Measurements from ENCODE around the gene PSMA8.
"Not testable (repeated sequence)": the region's sequence is repeated elsewhere in the genome, so short reads cannot be mapped to it uniquely, and the experiment has no call there.

PSMA8 gene

GRCh38 chr18:26133652-26134051, at the start of gene PSMA8:
TSS of gene PSMA8 (plus strand) at chr18:26133869. CDS start at chr18:26133966, 97 bp downstream.
- DNase-seq = no peak

DNA sequence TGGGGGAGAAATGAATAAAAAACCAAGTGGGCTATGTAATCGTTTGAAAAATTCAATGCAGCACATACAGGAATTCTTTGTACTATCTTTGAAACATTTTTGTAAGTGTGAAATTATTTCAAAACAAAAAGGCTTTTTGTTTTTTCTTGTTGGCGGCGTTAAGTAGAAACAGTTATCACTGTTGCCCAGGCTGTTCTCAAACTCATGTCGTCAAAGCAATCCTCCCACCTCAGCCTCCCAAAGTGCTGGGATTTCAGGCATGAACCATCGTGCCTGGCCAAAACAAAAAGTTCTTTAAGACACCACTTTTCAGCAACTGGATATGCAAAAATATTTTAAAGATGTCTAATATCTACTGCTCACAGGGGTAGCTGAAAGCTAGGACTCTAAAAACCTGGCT, 48.6 kb upstream of the PSMA8 start:
- DNase-seq = no peak

DNA sequence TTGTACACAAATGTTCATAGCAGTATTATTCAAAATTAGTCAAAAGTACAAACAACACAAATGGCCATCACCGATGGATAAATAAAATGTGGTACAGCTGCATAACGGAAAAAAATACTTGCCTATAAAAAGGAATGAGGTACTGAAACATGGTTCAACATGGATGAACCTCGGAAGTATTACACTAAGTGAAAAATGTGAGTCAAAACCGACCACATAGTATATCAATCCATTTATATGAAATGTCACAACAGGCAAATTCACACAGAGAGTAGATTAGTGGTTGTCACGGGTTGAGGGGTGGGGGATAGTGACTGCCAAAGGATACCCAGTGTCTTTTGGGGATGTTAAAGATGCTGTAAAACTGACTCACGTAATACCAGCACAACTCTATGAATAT, 46.7 kb upstream of the PSMA8 start:
- no peak for DNase-seq

GRCh38 chr18:26088487-26088886, 45.2 kb upstream of the PSMA8 start:
- no peak for DNase-seq

- DNase-seq = no peak
These were observed 44.2 kb upstream of the PSMA8 start for GRCh38 chr18:26089293-26090129.

DNA sequence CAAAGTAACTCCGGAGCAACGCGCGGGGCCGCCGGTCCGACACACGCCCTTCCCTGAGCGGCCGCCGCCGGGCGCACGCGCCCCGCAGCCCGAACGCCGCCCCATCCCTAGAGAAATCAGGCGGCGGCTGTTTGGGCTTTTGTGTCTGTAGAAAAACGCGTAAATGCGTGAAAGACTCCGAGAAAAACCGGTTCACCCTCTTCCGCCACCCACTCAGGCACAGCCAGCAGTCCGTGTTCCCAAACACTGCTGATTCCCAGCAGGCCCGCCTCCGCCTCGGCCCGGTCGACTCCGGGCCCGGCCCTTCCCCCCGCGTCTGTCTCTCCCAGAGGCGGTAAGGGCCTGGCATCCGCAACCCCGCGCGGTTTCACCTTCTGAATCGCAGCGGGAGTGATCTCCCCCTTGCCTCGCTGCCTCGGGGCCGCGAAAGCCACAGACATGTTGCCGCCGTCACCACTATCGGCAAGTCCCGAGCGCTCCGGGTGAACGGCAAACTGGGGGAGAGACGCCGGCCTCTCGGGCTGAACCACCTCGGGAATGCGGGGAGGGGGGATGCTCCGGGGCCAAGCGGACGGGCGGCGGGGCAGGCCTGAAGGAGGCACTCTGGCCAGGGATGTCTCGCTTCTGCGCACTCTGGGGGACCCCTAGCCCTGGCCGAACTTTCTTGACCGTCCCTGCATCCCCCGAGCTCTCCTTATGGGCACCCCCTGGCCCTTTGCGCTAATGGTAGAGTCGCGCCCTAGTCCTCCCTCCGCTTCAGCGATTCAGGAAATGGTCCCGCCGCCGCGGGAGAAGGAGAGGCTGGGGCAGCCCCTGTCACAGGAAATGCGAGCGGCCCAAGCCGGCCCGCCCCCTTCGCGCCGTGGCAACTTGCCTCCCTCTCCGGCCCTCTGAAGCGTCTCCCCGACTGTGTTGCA, 43.3 kb upstream of the PSMA8 start, which contains the start of gene SS18:
Gene SS18 (minus strand): TSS at position 484 of the 917 bp plus-strand sequence. CDS start 44 bp downstream, at position 440.
- peak; percentile 81 to 91 for DNase-seq

DNA sequence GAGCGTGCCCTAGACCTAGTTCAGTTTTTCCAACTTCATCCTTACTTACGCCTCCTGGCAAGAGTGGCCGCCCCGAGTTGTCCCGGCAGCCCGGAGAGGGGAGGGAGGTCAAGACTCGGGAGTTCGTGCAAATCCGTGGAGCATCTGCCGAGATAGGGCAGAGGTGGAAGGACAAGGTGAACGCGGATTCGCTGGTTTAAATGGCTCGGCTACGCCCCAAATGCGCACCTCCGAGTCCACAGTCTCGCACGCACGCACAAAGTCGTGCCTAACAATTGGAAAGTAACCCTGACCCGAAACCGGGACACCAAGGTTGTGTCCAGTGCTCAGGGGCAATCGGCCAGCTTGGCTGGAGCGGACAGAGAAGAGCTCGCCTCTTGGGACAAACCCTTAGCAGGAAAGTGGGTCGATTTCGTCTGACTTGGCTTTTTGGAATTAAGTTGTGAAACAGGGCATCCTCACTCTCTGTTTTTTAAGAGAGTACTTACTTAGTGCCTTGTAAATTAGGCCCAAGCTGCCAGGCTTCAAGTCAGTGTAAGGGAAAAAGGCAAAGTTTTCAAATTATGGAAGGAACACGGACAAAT, 42.5 kb upstream of the PSMA8 start:
- peak; percentile 58 to 79 for DNase-seq

DNA sequence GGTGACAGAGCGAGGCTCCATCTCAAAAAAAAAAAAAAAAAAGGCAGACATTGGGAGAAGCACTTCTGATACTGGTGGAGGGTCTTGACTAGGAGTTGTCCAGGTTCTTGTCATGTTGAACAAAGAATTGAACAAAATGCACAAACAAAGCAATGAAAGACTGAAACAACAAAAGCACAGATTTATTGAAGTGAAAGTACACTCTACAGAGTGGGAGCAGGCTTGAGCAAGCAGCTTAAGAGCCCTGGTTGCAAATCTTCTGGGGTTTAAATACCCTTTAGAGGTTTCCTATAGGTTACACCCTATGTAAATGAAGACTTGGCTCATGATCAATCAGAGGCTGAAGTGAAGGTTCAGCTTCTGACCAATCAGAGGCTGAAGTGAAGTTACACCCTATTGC, 36.8 kb upstream of the PSMA8 start:
- DNase-seq = no peak

- no peak for DNase-seq
These were observed 36.1 kb upstream of the PSMA8 start for GRCh38 chr18:26097563-26097962.

- no peak for DNase-seq
These were observed 30.1 kb upstream of the PSMA8 start for GRCh38 chr18:26103579-26103978.

- no peak for DNase-seq
These were observed 29.6 kb upstream of the PSMA8 start for GRCh38 chr18:26104035-26104434.

GRCh38 chr18:26119246-26119645, 14.4 kb upstream of the PSMA8 start:
- DNase-seq = no peak

- no peak for DNase-seq
These were observed 12.2 kb upstream of the PSMA8 start for GRCh38 chr18:26121476-26121875.

- not testable (repeated sequence) for DNase-seq
These were observed 11.7 kb upstream of the PSMA8 start for GRCh38 chr18:26121994-26122393.

- no peak for DNase-seq
These were observed 5.9 kb upstream of the PSMA8 start for GRCh38 chr18:26127786-26128185.

DNA sequence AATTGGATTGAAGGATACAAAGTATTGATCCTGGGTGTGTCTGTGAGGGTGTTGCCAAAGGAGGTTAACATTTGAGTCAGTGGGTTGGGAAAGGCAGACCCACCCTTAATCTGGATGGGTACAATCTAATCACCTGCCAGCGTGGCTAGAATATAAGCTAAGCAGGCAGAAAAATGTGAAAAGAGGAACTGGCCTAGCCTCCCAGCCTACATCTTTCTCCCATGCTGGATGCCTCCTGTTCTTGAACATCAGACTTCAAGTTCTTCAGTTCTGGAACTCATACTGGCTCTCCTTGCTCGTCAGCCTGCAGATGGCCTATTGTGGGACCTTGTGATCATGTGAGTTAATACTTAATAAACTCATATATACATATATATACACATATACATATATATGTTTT, 5.5 kb upstream of the PSMA8 start:
- DNase-seq = not testable (repeated sequence)

- DNase-seq = no peak
These were observed 438 bp downstream of the PSMA8 start for GRCh38 chr18:26134107-26134506.

GRCh38 chr18:26135548-26135947, 1.9 kb downstream of the PSMA8 start:
- no peak for DNase-seq

DNA sequence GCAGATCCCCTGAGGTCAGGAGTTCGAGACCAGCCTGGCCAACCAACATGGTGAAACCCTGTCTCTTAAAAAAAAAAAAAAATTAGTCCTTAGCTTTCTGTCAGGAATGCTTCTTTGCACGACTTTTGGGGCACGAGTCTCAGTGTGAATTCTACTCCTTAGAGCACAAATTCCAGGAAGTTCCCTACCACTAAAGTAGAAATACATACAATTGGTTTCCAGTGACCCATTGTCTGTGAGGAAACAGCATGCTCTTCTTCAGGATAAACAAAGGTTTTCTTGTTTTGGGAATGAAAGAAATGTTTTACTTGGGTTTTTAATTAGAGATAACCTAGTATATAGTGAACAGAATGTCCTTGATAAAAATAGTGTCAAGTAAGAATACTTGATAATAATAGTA, 23.7 kb downstream of the PSMA8 start:
- no peak for DNase-seq

- DNase-seq = no peak
These were observed 25.7 kb downstream of the PSMA8 start for GRCh38 chr18:26159353-26159752.

DNA sequence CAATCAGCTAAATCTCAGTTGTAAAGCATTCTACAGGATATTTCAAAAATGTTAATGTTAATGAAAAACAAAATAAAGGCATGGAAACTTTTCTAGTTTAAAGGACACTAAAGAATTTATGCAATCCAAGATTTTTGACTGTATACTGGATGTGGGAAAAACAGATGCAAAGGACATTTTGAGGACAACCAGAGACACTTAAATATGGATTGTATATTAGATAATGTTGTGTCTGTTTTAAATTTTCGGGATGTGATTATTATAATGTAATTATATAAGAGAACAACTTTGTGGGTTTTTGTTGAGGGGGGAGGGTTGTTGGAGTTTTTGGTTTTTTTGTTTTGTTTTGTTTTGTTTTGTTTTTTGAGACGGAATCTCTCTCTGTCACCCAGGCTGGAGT, 30.9 kb downstream of the PSMA8 start:
- no peak for DNase-seq

- DNase-seq = not testable (repeated sequence)
These were observed 33.9 kb downstream of the PSMA8 start for GRCh38 chr18:26167592-26167991.

DNA sequence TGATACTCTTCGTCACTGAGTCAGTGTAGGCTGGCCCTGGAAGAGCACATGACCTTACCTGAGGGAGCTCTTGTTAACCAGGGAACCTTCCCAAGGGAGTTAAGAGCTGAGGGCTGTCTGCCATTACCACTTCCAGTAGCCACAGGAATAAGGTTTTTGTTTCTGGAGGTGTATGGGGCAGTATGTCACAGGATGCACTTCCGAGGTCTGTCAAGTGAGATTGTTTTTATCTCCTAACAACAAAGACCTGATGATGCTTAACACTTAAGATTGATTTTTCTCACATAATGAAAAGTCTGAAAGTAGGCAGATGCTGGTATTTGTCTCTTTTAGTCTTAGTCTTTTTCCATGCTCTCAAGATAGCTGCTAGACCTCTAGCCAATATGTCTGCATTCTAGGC, 41.8 kb downstream of the PSMA8 start:
- no peak for DNase-seq
